ENCODE measurements around the gene PLEKHA3.

DNA sequence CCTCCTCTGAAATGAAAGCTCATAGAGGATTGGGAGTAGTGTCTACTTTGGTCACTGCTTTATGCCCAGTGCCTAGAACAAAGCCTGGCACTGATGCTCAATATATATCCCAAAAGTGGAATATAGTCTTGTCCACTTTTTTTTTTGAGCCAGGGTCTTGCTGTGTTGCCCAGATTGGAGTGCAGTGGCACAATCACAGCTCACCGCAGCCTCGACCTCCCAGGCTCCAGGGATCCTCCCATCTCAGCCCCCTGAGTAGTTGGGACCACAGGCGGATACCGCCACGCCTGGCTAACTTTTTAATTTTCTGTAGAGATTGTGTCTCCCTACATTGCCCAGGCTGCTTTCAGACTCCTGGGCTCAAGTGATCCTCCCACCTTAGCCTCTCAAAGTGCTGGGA is 5.7 kb upstream of the PLEKHA3 start:
- TF ChIP-seq GATA2 (IDR thresholded peaks at IDR 0.05; ENCODE audit: low read depth, low read length) (no peak), GATA3 (IDR thresholded peaks at IDR 0.05; ENCODE audit: low read depth, low read length) (no peak)

Data from SH-SY5Y (cell line).